ENCODE results near the gene EGFL7.
A peak's percentile ranks its signal among the peaks of the same experiment; 100 is the strongest.

- TF ChIP-seq, protein P1, sequence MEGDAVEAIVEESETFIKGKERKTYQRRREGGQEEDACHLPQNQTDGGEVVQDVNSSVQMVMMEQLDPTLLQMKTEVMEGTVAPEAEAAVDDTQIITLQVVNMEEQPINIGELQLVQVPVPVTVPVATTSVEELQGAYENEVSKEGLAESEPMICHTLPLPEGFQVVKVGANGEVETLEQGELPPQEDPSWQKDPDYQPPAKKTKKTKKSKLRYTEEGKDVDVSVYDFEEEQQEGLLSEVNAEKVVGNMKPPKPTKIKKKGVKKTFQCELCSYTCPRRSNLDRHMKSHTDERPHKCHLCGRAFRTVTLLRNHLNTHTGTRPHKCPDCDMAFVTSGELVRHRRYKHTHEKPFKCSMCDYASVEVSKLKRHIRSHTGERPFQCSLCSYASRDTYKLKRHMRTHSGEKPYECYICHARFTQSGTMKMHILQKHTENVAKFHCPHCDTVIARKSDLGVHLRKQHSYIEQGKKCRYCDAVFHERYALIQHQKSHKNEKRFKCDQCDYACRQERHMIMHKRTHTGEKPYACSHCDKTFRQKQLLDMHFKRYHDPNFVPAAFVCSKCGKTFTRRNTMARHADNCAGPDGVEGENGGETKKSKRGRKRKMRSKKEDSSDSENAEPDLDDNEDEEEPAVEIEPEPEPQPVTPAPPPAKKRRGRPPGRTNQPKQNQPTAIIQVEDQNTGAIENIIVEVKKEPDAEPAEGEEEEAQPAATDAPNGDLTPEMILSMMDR (IDR thresholded peaks at IDR 0.05): peak in 4 of 5 experiments; percentile 19 to 32 (median 20)
- TF ChIP-seq POLR2A (IDR thresholded peaks at IDR 0.05) (no peak), EP300 (IDR thresholded peaks at IDR 0.05; ENCODE audit: low read depth) (no peak), POLR2AphosphoS5 (IDR thresholded peaks at IDR 0.05) (no peak)
Observed at GRCh38 chr9:136665111-136665703, 2.5 kb downstream of the EGFL7 start.
